NCI-H2107 (cell line): Measurements from ENCODE around the gene VKORC1L1.
"Not testable (repeated sequence)": the region's sequence is repeated elsewhere in the genome, so short reads cannot be mapped to it uniquely, and the experiment has no call there.

Experiments used
- DNase-seq: peaks from one replicate; lab custom pipeline; 2025; lab: John Stamatoyannopoulos, UW

The VKORC1L1 gene

DNA sequence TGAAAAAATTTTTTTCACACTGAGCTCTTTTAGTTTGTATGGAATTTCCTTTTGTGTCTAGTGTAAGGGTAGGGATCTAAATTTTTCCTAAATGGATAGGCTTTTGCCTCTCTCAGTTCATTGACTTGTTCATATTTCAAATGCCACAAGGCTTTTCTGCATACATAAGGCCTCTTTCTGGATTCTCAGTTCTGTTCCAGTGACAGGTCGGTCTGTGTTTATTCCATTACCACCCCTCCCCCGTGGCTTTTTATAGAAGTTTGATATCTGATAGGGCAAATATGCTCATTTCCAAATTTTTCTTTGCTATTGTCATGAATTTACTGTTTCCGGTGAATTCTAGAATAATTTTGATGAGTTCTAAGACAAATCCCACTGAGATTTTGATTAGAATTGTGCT lies 12.7 kb downstream of the VKORC1L1 start:
- DNase-seq, result not testable (repeated sequence)

DNA sequence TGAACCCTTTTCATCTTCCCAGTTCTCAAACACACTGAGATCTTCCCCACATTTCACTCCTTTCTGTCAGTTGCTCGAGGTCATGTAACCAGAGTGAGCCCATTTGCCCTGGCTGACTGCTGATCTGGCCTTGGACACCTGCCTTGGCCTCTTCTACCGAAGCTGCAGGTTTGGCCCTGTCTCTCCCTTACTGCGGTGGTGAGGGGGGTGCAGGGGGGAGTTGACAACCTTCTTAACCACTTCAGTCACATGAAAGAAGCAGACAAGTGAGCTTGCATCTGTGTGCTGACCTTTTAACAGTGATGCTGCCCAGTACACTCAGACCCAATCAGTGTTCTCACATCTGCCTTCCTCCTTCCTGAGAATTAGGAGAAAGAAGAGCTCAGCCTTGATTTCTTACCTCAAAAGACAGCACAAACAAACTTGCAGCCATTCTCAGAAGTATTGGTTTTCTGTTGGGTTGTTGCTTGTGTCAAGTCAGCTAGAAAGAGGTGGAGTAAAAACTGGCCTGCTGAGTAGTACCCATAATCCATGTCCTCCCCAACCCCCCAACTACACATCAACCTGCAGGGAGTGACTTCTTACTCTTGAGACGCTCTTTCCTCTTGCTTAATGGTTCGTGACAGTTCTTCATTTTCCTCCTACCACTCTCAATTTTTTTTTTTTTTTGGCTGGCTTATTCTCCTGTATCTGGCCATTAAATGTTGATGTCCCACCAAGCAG lies 15.7 kb downstream of the VKORC1L1 start:
- not testable (repeated sequence) for DNase-seq

DNA sequence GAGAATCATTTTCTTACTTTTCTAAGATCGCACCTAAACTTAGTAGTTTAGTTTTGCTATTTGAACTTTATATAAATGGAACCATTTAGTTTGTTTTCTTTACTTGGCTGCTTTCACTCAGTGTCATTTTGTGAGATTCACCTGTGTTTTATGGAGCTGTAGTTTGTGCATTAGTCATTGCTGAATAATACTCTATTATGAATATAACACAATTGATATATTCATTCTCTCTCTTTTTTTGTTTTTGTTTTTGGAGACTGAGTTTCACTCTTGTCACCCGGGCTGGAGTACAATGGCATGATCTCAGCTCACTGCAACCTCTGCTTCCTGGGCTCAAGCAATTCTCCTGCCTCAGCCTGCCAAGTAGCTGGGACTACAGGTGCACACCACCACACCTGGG lies 16.8 kb downstream of the VKORC1L1 start:
- DNase-seq, result not testable (repeated sequence)

DNA sequence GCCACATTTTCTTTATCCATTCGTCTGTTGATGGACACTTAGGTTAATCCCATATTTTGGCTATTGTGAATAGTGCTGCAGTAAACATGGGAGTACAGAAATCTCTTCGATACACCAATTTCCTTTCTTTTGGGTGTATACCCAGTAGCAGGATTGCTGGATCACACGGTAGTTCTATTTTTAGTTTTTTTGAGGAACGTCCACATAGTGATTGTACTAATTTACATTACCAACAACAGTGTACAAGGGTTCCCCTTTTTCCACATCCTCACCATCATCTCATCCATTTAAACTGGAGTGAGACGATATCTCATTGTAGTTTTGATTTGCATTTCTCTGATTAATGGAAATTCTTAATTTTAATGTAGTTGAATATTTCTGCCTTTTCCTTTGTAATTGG lies 19.3 kb downstream of the VKORC1L1 start:
- DNase-seq, result no peak

DNA sequence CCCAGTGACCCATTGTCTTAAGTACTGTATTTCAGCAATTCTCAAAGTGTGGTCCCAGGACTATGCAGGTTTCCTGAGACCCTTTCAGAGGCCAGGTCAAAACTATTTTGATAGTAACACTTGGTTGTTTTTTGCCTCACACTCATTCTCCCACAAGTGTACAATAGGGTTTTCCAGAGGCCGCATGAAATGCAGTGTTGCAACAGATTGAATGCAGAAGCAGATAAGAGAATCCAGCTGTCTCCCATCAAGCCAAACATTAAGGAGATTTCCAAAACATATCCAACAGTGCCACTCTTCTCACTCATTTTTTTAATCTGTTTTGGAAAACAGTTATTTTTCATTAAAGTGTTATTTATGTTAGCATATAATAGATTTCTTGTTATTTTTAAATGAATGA lies 20.0 kb downstream of the VKORC1L1 start:
- DNase-seq, result no peak

DNA sequence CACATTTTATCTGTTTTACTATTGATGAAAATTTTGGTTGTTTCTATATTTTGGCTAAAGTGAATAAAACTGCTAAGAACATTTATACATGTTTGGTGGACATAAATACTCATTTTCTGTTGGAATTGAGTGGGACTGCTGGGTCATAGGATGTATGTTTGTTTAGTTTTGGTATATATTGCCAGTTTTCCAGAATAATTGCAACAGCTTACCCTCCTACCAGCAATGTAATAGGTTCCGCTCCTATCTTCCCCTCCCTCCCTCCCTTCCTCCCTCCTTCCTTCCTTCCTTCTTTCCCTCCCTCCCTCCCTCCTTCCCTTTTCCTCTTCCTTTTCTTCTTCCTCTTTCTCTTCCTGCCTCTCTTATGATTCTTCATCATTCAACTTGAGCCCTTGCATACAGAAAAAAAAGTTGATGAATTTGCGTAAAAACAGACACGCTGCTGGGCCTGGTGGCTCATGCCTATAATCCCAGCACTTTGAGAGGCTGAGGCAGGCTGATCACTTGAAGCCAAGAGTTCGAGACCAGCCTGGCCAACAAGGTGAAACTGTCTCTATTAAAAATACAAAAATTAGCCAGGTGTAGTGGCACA lies 23.5 kb downstream of the VKORC1L1 start:
- DNase-seq, result no peak

DNA sequence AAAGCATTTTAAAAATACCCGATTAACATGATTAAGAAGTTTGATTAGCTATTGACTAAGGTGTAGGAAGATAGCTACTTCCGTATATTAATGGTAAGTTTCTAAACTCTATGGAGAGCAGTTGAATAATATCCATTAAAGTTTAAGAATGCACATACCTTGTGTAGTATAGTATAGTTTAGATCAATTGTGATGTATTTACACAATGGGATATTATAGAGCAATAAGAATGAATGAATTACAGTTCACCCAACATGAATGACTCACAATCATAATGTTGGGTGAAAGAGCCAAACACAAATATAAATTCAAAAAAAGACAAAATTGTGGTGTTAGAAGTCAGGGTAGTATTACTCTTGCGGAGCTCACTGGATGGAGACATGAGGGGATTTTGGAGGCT lies 24.4 kb downstream of the VKORC1L1 start:
- not testable (repeated sequence) for DNase-seq

DNA sequence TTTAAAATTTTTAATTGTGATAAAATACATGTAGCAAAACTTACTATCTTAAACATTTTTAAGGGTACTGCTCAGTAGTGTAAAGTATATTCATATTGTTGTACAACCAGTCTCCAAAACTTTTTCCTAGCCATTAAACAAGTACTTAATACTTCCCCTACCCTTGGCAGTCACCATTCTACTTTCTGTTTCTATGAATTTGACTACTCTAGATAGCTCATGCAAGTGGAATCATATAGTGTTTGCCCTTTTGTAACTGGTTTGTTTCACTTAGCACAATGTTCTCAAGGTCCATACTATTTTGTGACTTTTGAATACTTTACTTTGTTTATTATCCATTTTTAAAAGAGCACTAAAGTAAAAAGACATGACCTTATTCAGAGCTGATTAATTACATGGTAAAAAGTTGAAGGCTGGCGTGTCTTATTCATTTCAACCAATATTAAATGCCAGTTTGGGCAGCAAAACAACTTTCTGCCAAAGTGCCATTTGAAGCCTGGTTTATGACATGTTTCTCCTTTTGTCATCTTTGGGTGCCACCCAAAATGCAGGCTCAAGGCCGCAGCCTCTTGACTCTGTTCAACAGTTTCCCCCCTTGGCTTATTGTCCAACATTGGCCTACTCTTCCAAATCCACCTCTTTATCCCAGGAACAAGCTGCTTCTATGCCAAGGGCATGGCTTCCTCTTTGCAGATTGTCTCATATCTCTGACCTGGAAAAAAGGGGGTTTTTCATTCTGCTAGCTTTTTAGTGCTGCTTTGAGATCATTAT lies 26.0 kb downstream of the VKORC1L1 start:
- DNase-seq, result not testable (repeated sequence)

DNA sequence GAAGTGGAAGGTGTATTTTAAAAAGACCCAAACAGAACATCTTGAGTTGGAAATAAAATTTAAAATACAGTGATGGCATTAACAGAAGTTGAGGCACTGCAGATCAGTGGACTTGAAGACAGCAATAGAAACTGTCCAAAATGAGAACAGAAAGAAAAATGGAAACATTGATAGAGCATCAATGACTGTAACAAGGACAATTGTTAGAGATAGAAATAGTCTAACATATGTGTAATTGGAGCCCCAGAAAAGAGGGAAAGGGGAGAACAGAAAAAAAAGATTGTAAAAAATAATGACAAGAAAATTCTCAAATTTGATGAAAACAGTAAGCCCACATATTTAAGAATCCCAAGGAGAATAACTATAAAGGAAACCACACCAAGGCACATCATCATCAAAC lies 29.4 kb downstream of the VKORC1L1 start:
- DNase-seq, result no peak

DNA sequence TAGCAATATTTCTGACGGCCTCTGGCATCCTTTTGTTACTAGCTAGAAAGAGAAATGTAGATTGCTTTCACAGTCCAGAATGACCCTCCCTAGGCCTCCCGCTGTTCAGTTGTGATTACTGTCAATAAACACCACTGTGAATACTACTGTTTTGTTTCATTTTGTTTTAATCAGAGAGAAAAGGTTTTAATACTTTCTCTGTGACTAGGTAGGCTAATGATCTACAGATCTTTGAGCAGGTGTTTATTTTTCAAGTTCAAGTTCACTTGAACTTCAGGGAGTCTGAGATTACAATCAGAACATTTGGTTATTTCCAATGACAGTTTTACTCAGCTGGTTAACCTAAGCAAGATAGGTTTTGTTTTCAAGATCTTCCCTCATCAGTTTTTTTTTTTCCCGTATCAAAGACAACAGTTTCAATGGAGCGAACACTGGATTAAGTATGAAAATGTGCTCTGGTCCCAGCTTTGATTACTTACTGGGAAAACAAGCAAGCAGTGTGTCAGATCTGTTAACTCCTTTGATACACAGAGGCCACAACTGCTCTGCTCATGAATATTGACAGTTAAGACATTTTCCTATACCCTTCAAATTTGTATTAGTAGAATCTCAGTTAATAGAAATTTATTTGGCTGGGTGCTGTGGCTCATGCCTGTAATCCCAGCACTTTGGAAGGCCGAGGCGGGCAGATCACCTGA lies 34.8 kb downstream of the VKORC1L1 start:
- DNase-seq, result no peak

DNA sequence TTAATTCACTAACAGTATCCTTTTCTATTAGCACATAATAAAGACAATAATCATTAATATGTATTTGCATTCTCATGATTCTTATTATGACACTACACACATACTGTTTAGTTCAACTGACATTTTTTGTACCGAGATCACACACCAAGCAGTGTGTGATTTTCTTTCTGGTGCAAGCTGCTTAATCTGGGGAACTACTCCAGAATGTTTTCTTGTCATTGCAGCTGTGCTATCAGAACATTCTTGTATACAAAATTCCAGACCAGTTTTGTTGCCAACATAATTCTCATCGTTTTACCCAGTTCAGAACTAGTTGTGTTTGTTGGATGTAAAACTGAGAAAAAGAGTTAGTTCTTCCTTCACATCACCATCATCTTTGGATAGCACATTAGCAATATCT lies 37.4 kb downstream of the VKORC1L1 start:
- no peak for DNase-seq

DNA sequence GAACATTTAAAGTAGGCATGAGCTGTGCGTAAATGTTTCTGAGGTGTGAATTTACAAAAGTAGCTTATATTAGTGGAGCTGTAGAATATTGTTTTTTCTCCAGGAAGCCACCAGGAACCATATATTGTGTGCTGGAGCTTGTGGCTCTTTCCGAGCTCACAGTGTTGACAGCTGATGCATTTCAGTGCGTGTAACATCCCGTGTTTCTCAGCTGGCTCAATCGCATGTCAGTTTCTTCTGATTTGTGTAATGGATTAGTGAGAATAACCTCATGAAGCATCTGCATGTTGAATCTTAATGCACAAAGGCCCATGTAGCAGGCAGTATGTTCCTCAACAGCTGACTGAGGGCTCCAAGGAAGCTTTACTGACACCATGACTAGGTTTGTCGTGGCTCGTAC lies 39.4 kb downstream of the VKORC1L1 start:
- DNase-seq, result no peak

DNA sequence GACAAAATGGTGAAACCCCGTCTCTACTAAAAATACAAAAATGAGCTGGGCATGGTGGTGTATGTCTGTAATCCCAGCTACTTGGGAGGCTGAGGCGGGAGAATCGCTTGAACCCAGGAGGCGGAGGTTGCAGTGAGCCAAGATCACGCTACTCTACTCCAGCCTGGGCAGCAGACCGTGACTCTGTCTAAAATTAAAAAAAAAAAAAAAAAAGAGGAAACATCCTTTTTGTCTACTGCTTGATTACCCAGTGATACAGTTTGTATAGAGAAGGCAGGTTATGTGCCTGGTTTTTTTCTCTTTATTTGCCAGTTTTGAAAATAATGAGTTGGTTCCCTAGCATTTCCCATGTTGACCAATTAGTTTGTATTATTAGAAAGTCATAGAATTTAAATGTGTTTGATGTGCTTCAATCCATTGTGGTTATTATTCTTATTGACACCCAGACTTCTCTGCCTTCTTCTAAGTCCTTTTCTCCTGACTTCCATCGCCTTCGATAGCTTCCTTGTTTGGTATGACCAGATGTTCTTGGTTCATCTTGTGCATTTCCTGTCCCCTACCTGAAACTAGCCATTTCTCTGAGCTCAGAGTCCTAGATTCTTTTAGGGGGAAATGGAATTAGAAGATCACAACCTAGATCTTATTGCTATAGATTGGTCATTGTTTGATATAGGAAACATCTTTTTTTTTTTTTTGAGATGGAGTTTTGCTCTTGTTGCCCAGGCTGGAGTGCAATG lies 43.2 kb downstream of the VKORC1L1 start:
- DNase-seq, result no peak

DNA sequence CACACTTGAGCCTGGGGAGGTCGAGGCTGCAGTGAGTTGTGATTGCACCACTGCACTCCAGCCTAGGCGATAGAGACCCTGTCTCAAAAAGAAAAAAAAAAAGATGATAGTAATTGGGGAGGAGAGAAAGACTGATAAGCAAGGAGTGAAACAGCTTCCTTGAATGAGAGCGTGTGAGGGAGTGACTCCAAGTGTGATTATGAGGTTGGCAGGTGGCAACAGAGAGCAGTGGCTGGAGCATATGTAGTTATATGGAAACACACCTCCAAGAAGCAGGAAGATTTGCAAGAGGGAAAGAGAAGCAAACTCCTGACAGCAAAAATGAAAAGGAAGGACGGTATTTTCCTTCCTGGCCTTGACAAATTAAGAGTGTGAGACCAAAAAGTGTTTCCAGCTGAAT lies 50.4 kb downstream of the VKORC1L1 start:
- DNase-seq, result no peak

DNA sequence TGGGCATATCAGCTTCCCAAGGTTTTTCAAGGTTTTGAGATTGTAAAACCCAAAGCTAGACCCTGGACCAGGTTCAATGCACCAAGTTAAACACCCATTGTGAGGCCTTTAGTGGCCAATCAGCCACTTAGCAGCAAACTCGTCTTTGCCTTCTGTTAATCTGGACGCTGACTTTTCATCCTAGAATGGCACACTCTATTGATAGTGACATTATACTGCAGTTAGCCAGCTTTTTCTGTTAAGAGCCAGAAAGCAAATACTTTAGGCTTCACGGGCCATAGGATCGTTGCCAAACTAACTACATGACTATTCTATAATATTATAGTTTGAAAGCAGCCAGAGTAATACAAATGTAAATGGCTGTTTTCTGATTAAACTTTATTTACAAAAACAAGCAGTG lies 51.3 kb downstream of the VKORC1L1 start:
- no peak for DNase-seq

DNA sequence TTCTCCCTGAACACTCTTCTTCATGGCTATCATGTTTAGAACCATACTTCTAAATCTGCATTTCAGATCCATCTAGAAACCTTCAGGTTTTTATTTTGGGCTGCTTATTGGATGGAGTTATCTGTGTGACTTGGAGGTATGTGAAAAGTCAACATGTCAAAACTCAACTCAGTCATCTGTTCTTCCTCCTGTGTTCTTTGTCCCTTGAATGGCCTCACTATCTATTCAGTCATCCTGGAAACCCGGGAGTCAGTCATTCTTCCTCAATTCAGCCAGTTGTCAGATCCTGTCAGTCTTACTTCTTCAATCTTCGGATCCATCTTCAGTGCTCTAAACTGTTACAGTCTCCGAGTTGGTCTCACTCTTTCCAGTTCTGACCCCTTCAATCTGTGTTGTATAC lies 52.2 kb downstream of the VKORC1L1 start:
- DNase-seq, result no peak

DNA sequence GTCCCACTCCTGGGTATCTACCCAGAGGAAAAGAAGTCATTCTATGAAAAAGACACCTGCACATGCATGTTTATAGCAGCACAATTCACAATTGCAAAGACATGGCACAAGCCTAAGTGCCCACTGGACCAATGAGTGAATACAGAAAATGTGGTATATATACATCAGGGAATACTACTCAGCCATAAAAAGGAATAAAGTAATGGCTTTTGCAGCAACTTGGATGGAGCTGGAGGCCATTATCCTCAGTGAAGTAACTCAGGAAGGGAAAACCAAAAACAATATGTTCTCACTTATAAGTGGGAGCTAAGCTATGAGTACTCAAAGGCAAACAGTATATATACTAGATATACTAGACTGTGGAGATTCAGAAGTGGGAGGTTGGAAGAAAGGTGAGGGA lies 53.7 kb downstream of the VKORC1L1 start:
- no peak for DNase-seq

DNA sequence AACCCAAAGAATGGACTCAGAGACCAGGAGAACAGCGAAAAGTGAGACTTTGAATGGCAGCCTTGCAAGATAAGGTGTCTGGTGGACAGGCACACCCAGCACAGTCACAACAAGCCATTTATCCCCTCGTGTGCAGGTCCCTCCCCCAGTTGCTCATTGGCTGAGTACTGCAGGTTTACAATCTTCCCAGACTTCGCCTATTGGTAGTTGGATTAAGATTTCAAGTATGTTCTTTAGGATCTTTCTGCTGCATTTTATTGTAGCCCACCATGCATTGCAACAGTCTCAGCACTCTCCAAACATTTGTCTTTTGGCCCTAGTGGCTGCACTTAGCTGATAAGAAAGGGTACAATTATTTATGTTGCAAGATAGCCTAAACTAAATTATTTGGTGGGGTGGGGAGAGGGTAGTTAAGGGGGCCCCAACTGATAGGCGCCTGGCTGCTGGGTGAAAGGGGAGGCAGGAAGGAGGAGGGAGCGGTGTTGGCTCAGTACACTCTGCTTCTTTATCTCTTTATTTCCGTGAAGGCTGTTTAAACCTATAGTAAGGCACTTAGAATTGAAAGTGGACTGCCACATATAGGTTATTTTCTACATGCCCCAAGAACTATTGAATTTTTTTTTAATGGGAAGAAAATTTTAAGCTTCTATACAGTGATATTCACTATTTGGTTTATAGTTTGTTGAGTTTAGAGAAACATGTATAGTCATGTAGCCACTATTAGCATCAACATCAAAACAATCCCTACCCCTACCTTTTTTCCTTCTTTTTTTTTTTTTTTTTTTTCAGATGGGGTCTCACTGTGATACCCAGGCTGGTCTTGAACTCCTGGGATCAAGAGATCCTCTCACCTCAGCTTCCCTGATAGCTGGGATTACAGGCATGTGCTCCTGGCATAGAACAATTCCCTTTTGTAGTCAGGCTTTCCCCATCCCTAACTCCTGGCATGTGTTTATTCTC lies 54.9 kb downstream of the VKORC1L1 start:
- no peak for DNase-seq

DNA sequence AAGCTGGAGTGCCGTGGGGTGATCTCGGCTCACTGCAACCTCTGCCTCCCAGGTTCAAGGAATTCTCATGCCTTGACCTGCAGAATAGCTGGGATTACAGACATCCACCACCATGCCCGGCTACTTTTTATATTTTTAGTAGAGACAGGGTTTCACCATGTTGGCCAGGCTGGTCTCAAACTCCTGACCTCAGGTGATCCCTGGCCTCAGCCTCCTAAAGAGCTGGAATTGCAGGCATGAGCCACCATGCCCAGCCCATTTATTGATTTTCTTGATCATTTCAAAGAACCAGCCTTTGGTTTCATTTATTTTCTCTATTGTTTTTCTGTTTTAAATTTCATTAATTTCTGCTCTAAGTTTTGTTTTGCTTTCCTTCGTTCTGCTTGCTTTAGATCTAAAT lies 58.8 kb downstream of the VKORC1L1 start:
- DNase-seq, result no peak

DNA sequence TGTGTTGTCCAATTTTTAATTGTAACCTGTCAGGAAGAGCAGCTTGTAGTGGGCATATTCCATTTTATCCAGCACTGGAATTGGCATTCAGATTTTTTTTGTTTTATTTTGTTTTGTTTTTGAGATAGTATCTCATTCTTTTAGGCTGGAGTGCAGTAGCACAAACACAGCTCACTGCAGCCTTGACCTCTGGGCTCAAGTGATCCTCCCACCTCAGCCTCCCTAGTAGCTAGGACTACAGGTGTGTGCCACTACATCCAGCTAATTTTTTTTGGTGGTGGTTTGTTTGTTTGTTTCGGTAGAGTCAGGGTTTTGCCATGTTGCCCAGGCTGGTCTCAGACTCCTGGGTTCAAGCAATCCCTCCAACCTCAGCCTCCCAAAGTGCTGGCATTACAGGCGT lies 64.4 kb downstream of the VKORC1L1 start:
- no peak for DNase-seq
